ENCODE data around the gene ZEB2.

ZEB2 gene

DNA sequence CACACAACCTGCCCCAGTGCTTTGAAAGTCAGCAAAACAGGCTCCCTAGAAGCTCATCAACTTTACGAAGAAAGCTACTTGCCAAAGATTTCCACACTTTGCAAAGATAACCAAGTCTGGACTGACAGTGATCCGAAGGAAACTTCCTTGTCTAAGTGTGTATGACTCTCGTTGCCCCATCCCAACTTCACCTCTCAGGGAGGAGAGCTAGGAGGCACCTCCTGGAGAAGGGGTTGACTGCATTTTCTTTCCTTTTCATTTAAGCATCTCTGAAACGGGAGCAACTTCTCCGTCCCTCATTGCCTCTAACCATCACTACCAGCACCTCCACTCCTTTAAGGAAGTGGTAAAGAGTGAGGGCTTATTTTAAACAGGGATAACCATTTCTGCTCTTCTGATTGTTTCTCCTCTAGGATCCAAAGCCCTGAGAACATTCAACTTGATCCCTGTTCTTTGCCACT lies 7.0 kb downstream of the ZEB2 start:
- no peak for DNase-seq (ENCODE audit: low spot score)

GRCh38 chr2:144512470-144512869 lies 7.4 kb downstream of the ZEB2 start:
- DNase-seq (ENCODE audit: low spot score): no peak

DNA sequence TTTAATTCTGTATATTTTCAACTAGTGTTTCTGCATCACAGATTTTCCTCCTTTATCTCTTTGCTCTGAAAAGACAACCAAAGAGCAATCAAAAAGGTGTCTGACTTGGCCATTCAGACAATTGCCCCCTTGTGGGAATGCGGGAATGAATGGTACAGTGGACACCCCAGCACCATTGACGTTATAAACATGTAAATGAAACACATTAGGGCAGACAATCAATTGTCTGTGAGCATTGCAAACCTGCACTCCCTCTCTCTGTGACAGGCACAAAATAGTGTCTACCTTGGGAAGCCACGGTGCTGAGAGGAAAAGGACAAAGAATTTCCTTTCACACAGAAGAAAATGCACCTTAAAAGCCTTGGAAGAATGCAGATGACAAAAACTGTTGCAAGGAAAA lies 8.0 kb downstream of the ZEB2 start:
- no peak for DNase-seq (ENCODE audit: low spot score)

- no peak for DNase-seq (ENCODE audit: low spot score)
These were observed 8.6 kb downstream of the ZEB2 start for GRCh38 chr2:144511226-144511810.

- no peak for DNase-seq (ENCODE audit: low spot score)
These were observed 9.5 kb downstream of the ZEB2 start for GRCh38 chr2:144510294-144510991.

- DNase-seq (ENCODE audit: low spot score): no peak
These were observed 10.1 kb downstream of the ZEB2 start for GRCh38 chr2:144509879-144510221.

DNA sequence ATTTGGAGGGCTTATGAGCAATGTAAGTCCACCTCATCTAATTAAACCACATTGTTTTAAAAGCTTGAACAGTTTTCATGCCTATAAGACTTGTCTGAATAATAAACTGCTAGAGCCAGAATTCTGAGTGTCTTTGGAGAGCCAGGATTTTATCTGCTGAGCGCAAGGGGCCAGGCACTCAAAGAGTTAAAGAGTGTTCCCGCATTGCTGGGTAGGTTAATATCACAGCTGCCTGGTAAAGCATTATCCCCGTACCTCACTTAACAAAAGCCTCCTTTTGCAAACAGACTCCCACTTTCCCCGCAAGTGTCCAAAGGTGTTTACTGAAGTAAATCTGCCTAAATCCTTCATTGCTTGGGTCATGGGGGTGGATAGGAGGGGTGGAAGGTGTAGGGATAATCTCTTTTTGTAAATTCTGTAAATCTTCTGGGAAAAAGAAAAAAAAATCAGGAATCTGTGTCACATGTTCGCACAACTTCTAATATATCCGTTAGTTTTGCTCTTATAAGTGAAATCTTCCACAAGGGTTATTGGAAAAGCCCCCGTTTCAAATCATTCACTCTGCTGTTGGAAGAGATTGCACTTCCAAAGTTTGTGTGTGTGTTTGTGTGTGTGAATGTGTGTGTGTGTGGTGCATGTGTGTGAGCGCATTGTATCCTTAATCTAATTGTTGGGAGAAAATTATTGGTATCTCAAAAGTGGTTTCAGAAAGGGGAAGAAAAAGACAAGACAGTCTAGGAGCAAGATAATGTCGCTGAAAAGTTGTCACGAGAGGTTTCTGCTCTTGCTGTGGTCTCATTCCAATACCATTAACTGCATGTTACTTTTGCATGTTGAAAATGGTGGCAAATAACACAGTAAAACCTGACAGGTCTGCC lies 10.7 kb downstream of the ZEB2 start:
- DNase-seq (ENCODE audit: low spot score): no peak

GRCh38 chr2:144508172-144508851 lies 11.6 kb downstream of the ZEB2 start:
- DNase-seq (ENCODE audit: low spot score): no peak

DNA sequence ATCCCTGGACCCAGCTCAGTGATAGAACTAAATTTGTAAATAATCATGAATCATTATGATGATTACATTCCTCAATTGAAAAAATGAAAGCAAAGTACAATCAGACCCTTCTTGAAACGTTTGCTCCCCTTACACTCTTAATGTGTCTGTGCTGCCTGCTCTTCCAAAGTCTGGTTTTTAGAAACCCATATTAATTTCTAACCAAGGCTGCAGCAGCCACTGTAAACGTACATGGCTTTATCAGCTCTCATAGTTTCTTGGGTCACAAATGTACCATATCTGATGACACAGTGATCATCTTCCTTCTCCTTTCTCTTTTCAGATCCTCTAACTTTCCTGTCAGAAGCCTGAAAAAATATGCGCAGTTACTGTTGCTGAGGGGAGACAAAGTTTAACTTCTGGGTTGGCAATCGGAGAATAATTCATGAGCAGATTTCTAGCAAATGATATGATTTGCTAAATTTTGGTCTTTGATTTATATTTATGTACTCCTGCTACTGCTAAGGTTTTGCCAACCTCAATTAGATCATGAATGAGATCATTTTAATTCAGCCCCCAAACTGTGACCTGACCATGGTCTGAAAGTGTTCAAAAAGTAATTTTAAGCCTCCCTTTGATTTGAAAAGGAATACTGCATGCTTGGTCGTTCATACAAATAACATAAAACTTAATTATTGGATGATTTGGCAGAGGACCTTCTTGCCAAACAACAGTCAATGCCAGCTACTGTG lies 12.3 kb downstream of the ZEB2 start:
- no peak for DNase-seq (ENCODE audit: low spot score)

GRCh38 chr2:144505245-144505831 lies 14.6 kb downstream of the ZEB2 start:
- DNase-seq (ENCODE audit: low spot score): no peak

GRCh38 chr2:144504218-144504641 lies 15.7 kb downstream of the ZEB2 start:
- DNase-seq (ENCODE audit: low spot score): no peak

DNA sequence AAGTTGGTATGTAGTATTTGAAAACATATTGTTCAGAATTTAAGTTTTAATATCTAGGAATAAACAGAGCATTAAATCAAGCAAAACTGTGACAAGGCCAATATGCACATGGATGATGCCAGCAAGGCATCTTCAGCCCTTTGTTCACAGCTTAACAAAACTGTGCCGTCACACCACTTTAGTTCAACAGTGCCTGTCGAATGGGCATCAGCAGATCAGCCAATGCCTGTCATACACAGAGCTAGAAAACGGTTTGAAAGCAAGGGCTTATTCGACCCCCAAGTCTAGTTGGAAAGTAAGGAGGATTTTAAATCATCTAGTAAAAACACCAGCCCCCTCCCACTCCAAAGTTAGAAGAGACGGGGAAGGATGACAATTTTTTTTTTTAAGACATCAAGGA lies 16.7 kb downstream of the ZEB2 start:
- DNase-seq (ENCODE audit: low spot score): no peak

DNA sequence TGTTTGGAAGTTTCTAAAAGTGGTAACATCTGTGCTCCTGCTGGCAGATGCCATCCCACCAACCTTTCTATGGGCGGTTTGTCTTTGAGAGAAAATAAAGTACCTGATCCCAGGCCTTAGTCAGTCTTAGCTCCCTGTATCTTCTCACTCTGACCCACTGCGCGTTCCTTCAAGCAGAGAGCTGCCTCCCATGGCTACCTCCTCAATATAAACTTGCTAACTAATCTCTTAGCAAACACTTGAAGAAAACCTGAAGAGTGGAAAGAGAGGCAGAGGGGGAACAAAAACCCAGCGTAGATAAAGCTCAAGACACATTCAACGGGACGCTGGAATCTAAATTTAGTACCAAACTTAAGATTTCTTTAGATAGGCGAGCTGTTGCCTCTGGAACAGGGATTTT lies 17.6 kb downstream of the ZEB2 start:
- DNase-seq (ENCODE audit: low spot score): no peak

- DNase-seq (ENCODE audit: low spot score): no peak
These were observed 18.3 kb downstream of the ZEB2 start for GRCh38 chr2:144501627-144502026.

DNA sequence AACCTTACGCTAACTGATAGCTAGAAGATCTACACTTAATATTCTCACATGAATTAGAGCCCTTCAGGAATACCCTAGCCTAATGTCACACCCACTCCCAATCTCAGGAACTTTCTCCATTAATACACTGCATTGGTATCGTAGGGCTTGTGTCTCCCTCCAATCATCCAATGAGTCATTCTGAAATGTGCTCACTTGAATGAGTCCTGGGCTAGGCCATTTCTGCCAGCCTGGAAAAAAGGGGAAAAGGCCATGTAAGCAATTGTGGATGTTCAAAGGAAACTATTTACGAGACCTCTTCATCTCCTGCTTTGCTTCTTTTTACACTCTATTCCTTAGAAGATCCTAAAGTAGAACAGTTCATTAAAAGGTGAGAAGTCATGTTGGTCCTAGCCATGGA lies 18.8 kb downstream of the ZEB2 start:
- DNase-seq (ENCODE audit: low spot score): no peak

- no peak for DNase-seq (ENCODE audit: low spot score)
These were observed 19.4 kb downstream of the ZEB2 start for GRCh38 chr2:144500563-144500962.

- DNase-seq (ENCODE audit: low spot score): no peak
These were observed 21.6 kb downstream of the ZEB2 start for GRCh38 chr2:144498277-144498676.

DNA sequence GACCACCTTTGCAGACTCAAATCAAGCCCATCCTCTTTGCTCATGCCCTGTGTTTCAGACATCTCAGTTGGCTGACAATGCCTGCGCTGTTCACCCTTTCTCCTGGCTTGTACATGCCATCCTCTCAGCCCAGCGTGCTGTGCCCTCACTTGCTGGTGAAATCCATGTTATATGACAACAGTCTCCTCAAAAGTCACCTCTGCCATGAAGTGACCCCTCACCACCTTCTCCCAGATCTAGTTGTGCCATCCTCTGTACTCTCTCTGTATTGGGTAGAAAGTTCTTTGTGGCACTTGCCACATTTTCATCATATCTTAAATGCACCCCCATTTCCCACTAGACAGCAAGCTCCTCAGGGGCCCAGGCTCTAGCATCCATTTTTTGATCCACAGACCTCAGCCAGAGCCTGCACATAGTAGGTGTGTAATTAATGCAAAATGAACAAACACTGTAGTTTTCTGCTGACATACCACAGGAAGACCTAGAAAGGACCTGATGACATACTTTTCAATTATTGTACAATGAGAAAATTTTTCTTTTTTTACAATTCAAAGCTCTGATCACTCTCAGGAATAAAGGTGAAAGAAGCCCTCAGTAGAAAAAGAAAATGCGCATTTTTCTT lies 22.8 kb downstream of the ZEB2 start:
- no peak for DNase-seq (ENCODE audit: low spot score)

DNA sequence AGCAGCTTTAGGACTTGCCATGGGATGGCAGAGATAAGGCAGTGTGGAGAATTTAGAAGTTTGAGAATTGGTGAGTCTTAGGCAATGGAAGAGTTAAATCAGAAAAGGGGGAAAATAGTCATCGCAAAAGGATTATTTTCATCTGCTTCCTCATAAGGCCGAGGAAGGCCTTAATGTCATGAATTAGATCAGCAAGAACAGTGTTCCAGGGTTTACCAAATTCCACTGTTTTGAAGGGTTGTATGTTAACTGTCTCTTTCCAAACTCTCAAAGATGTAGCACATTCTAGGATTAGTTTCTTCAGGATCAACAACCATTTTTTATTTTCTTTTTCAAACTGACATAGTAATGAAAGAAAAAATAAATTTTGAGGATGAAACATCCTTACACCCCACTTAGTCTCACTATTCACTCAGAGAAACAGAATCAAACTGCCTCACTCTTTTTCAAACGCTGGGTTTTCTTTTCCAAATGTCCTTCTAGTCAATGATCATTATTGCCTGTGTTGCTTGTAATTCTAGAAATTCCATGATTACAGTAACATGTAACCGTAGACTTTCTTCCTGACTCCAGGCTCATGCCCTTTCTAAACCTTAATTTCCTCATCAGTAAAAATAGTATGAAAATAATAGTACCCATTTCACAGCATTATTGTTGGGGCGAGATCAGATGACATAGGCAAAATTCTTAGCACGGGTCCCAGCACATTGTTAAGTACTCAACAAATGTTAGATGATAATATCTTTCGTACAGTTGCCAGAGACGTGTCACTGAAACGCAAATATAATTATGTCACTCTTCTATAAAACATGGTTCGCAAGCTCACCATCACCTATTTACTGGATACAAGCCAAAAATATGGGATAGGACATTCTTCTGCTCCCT lies 23.6 kb downstream of the ZEB2 start:
- DNase-seq (ENCODE audit: low spot score): no peak

All from LoVo (cell line).